H9 (cell line): ENCODE data around the gene MT3. TPM values are rescaled to one million over a fixed set of nuclear protein-coding genes. Genes with fewer than 3 reads are reported as not detected.

Source experiments
- DNase-seq: peaks from one replicate; pipeline ENCODE4 v3.0.0-alpha.2; 2017
- H2AFZ ChIP-seq: one replicate; pipeline ENCODE4 v1.6.1; 2013; ENCODE audit warnings: mild to moderate bottlenecking, low read length, control low read depth, moderate library complexity
- H2AK5ac ChIP-seq: 2 replicates; pipeline ENCODE4 v1.6.1; 2013; ENCODE audit warnings: low read length, control low read depth, mixed read lengths; ENCODE audit not compliant: insufficient read length
- H2BK120ac ChIP-seq: one replicate; pipeline ENCODE4 v1.6.1; 2013; ENCODE audit warnings: low read depth, mild to moderate bottlenecking, low read length, control low read depth, inconsistent platforms; ENCODE audit not compliant: poor library complexity, severe bottlenecking
- H2BK12ac ChIP-seq: 2 replicates; pipeline ENCODE4 v1.6.1; 2013; ENCODE audit warnings: low read length, control low read depth, mixed read lengths, low read depth; ENCODE audit not compliant: insufficient read length
- H2BK15ac ChIP-seq: 2 replicates; pipeline ENCODE4 v1.6.1; 2013; ENCODE audit warnings: low read depth, low read length, control low read depth
- H2BK20ac ChIP-seq: one replicate; pipeline ENCODE4 v1.6.1; 2013; ENCODE audit warnings: low read depth, mild to moderate bottlenecking, low read length, control low read depth, inconsistent platforms; ENCODE audit not compliant: poor library complexity, severe bottlenecking
- H2BK5ac ChIP-seq: 2 replicates; pipeline ENCODE4 v1.6.1; 2013; ENCODE audit warnings: low read length, control low read depth, mixed read lengths; ENCODE audit not compliant: insufficient read length
- H3K14ac ChIP-seq: 2 replicates; pipeline ENCODE4 v1.6.1; 2013; ENCODE audit warnings: low read length, control low read depth; ENCODE audit not compliant: insufficient read depth
- H3K18ac ChIP-seq: 2 replicates; pipeline ENCODE4 v1.6.1; 2013; ENCODE audit warnings: low read depth, mild to moderate bottlenecking, mixed read lengths, low read length, control low read depth; ENCODE audit not compliant: insufficient read length
- H3K23ac ChIP-seq: 2 replicates; pipeline ENCODE4 v1.6.1; 2013; ENCODE audit warnings: low read length, control low read depth, mixed read lengths, low read depth; ENCODE audit not compliant: insufficient read length
- H3K23me2 ChIP-seq: 2 replicates; pipeline ENCODE4 v1.6.1; 2013; ENCODE audit warnings: low read depth, mild to moderate bottlenecking, mixed read lengths, low read length, control low read depth; ENCODE audit not compliant: insufficient read length, poor library complexity, severe bottlenecking
- H3K27ac ChIP-seq: 2 replicates; pipeline ENCODE4 v1.5.1; 2013; ENCODE audit warnings: low read length, control low read depth, mixed read lengths, low read depth; ENCODE audit not compliant: insufficient read length
- H3K27me3 ChIP-seq: 2 replicates; pipeline ENCODE4 v1.6.1; 2013; ENCODE audit warnings: low read length, control low read depth, inconsistent platforms; ENCODE audit not compliant: insufficient read depth
- H3K4ac ChIP-seq: 2 replicates; pipeline ENCODE4 v1.6.1; 2013; ENCODE audit warnings: low read depth, mild to moderate bottlenecking, control low read depth, inconsistent platforms, low read length, moderate library complexity
- H3K4me1 ChIP-seq: 2 replicates; pipeline ENCODE4 v1.6.1; 2013; ENCODE audit warnings: low read length, control low read depth, inconsistent platforms; ENCODE audit not compliant: insufficient read depth
- H3K4me2 ChIP-seq: 2 replicates; pipeline ENCODE4 v1.6.1; 2013; ENCODE audit warnings: low read length, control low read depth, mixed read lengths; ENCODE audit not compliant: insufficient read length, insufficient read depth
- H3K56ac ChIP-seq: 2 replicates; pipeline ENCODE4 v1.6.1; 2013; ENCODE audit warnings: low read depth, mild to moderate bottlenecking, mixed read lengths, low read length, control low read depth; ENCODE audit not compliant: insufficient read length
- H3K79me1 ChIP-seq: 2 replicates; pipeline ENCODE4 v1.6.1; 2013; ENCODE audit warnings: low read depth, mild to moderate bottlenecking, moderate library complexity, low read length, control low read depth, inconsistent platforms; ENCODE audit not compliant: insufficient read depth, poor library complexity, severe bottlenecking
- H3K79me2 ChIP-seq: 2 replicates; pipeline ENCODE4 v1.6.1; 2013; ENCODE audit warnings: low read length, control low read depth, inconsistent platforms; ENCODE audit not compliant: insufficient read depth
- H3K9ac ChIP-seq: 2 replicates; pipeline ENCODE4 v1.6.1; 2013; ENCODE audit warnings: low read length, control low read depth, mixed read lengths; ENCODE audit not compliant: insufficient read length; ENCODE audit errors: extremely low read depth
- H3K9me3 ChIP-seq: one replicate; pipeline ENCODE4 v1.6.1; 2013; ENCODE audit warnings: low read depth, low read length, inconsistent platforms; ENCODE audit not compliant: control insufficient read depth
- H3T11ph ChIP-seq: one replicate; pipeline ENCODE4 v1.6.1; 2013; ENCODE audit warnings: mild to moderate bottlenecking, low read length, control low read depth, inconsistent platforms
- H4K20me1 ChIP-seq: one replicate; pipeline ENCODE4 v1.6.1; 2013; ENCODE audit not compliant: control insufficient read depth, insufficient read length, insufficient read depth
- H4K5ac ChIP-seq: 2 replicates; pipeline ENCODE4 v1.6.1; 2013; ENCODE audit warnings: low read depth, mild to moderate bottlenecking, mixed read lengths, low read length, control low read depth; ENCODE audit not compliant: insufficient read length
- H4K8ac ChIP-seq: replicated peaks from 2 replicates; pipeline ENCODE4 v1.6.1; 2013; ENCODE audit warnings: low read length, control low read depth, mixed read lengths, low read depth; ENCODE audit not compliant: insufficient read length
- H4K91ac ChIP-seq: 2 replicates; pipeline ENCODE4 v1.6.1; 2013; ENCODE audit warnings: low read depth, mild to moderate bottlenecking, moderate library complexity, mixed read lengths, low read length, control low read depth; ENCODE audit not compliant: insufficient read length
- H3K27ac Mint-ChIP-seq, 3 experiments: 2 replicates in 2 of 3; 3 replicates in 1 of 3; pipeline ENCODE4 v1.8.0; 2020 to 2021; ENCODE audit warnings: mixed read lengths in 3 of 3, mild to moderate bottlenecking in 1 of 3, moderate library complexity in 1 of 3
- H3K27me3 Mint-ChIP-seq: 2 replicates; pipeline ENCODE4 v1.8.0; 2021; ENCODE audit warnings: low read depth, mild to moderate bottlenecking, moderate library complexity, mixed read lengths
- H3K36me3 Mint-ChIP-seq, 3 experiments: 2 replicates in 2 of 3; 3 replicates in 1 of 3; pipeline ENCODE4 v1.8.0; 2020 to 2021; ENCODE audit warnings: low read depth in 3 of 3, mixed read lengths in 3 of 3; ENCODE audit not compliant: insufficient read depth in 1 of 3
- H3K4me1 Mint-ChIP-seq, 2 experiments: 2 replicates each; pipeline ENCODE4 v1.8.0; 2020; ENCODE audit warnings: mixed read lengths in 2 of 2
- H3K4me3 Mint-ChIP-seq, 2 experiments: 2 replicates in 1 of 2; 3 replicates in 1 of 2; pipeline ENCODE4 v1.8.0; 2020 to 2021; ENCODE audit warnings: mild to moderate bottlenecking in 2 of 2, mixed read lengths in 2 of 2, moderate library complexity in 1 of 2
- H3K9me3 Mint-ChIP-seq, 2 experiments: 2 replicates in 1 of 2; 3 replicates in 1 of 2; pipeline ENCODE4 v1.8.0; 2020; ENCODE audit warnings: mild to moderate bottlenecking in 2 of 2, mixed read lengths in 2 of 2, moderate library complexity in 1 of 2
- CTCF ChIP-seq: fragments of 200-600 bp; sonication (generic); conservative IDR thresholded peaks from 3 replicates; pipeline ENCODE4 v1.8.0; 2021; ENCODE audit warnings: antibody characterized with exemption, mild to moderate bottlenecking
- WGBS: extraction: QIAGEN DNeasy Blood & Tissue Kit; methylation state at CpG from one replicate; pipeline ENCODE4 v1.1.7; 2013; ENCODE audit warnings: missing lambda C conversion rate, low lambda C conversion rate, mixed read lengths; ENCODE audit not compliant: insufficient read length; ENCODE audit errors: extremely low coverage; 5-methylcytosine and 5-hydroxymethylcytosine counted together
- total RNA-seq: library from RNA; stranded (reverse); gene quantifications from 2 replicates; pipeline ENCODE4 v1.2.1, GENCODE V29; 2021

The MT3 gene
- total RNA-seq, 1 experiment from 2014 or later = not detected

GRCh38 chr16:56569971-56570370, 19.4 kb upstream of the MT3 start:
- no peak for DNase-seq
- Histone ChIP-seq H3K23me2 (no peaks in the 10 kb centered on the region), H2BK15ac (no peak overlapping the region), H3K18ac (no peak overlapping the region), H3K27me3 (no peaks in the 10 kb centered on the region), H2AFZ (no peak overlapping the region), H2BK20ac (no peak overlapping the region), H3K23ac (no peak overlapping the region), H3K4ac (no peak overlapping the region), H2AK5ac (no peak overlapping the region), H4K91ac (no peak overlapping the region), H2BK120ac (no peak overlapping the region), H3K79me1 (no peaks in the 10 kb centered on the region), H2BK12ac (no peak overlapping the region), H2BK5ac (no peak overlapping the region), H3K14ac (no peak overlapping the region), H4K8ac (no peak overlapping the region), H3K4me2 (no peak overlapping the region), H4K5ac (no peak overlapping the region), H3K9me3 (no peaks in the 10 kb centered on the region), H3K9ac (no peak overlapping the region), H3T11ph (no peak overlapping the region), H3K56ac (no peak overlapping the region), H4K20me1 (no peaks in the 10 kb centered on the region), H3K4me1 (no peaks in the 10 kb centered on the region), H3K79me2 (no peaks in the 10 kb centered on the region), H3K27ac (no peak overlapping the region)
- H3K27me3 Mint-ChIP-seq = peaks cover 35% of the 10 kb centered on the region
- peaks cover 0 to 4% of the 10 kb centered on the region in 2 experiments; a peak in 3 of 5 replicates for H3K9me3 Mint-ChIP-seq
- H3K27ac Mint-ChIP-seq = peak overlapping the region in 1 of 3 experiments; percentile 62; a peak in 2 of 7 replicates
- TF ChIP-seq CTCF = no peak
- no peaks in the 10 kb centered on the region for H3K36me3 Mint-ChIP-seq
- no peaks in the 10 kb centered on the region for H3K4me1 Mint-ChIP-seq
- WGBS = no CpG with 5 or more reads among the region's 1 CpG
- no peak overlapping the region for H3K4me3 Mint-ChIP-seq
